Measurements from ENCODE around the gene DNER. TPM values are rescaled to one million over a fixed set of nuclear protein-coding genes. Genes with fewer than 3 reads are reported as not detected.

Gene DNER
- polyA plus RNA-seq, 3 donors: 0.12 to 0.20 (median 0.16) TPM

- no peak for TF ChIP-seq CTCF (IDR thresholded peaks at IDR 0.05)
- peaks cover 5 to 11% of the 10 kb centered on the region in 2 donors for H3K36me3 Mint-ChIP-seq
- intact Hi-C loops (cut with micrococcal nuclease): no loop called here
- 90% methylated on average over 3 of the region's 3 CpGs for WGBS (ENCODE audit: insufficient coverage)
- Histone ChIP-seq H3K4me2 (replicated peaks; ENCODE audit: extremely low read depth, low read length, poor library complexity, severe bottlenecking) (no peak overlapping the region), H3K9ac (ENCODE audit: insufficient read depth, low read length, poor library complexity, severe bottlenecking) (no peak overlapping the region), H3K4me1 (ENCODE audit: control insufficient read depth in 1 of 2, insufficient read depth in 2 of 2, low read length in 2 of 2) (peaks cover 10 to 14% of the 10 kb centered on the region in 2 donors), H3K27me3 (ENCODE audit: control insufficient read depth in 2 of 2, insufficient read depth in 2 of 2, low read length in 2 of 2) (no peaks in the 10 kb centered on the region), H3K27ac (ENCODE audit: low read depth in 1 of 2, low read length in 2 of 2) (no peak overlapping the region), H4K20me1 (ENCODE audit: insufficient read depth, low read length) (no peaks in the 10 kb centered on the region), H2AFZ (ENCODE audit: insufficient read depth, low read depth, low read length, poor library complexity, severe bottlenecking) (no peak overlapping the region), H3K4me3 (replicated peaks in 1 of 3; ENCODE audit: low read depth in 2 of 3, low read length in 3 of 3) (no peak overlapping the region), H3K36me3 (replicated peaks in 1 of 2; ENCODE audit: control insufficient read depth in 1 of 2, insufficient read depth in 2 of 2, low read length in 2 of 2) (no peaks in the 10 kb centered on the region), H3K79me2 (ENCODE audit: insufficient read depth, low read length) (no peaks in the 10 kb centered on the region), H3K9me3 (replicated peaks in 1 of 2; ENCODE audit: control insufficient read depth in 1 of 2, insufficient read depth in 1 of 2, low read length in 2 of 2) (no peaks in the 10 kb centered on the region)
- H3K27me3 Mint-ChIP-seq (ENCODE audit: low read depth in 3 of 3): peaks cover 8 to 10% (median 9%) of the 10 kb centered on the region in 3 donors
- peak in 2 of 3 donors; percentile 31 to 70 for DNase-seq
- peaks cover 4 to 26% (median 12%) of the 10 kb centered on the region in 7 donors for H3K9me3 Mint-ChIP-seq
- peaks cover 19% of the 10 kb centered on the region for H3K4me1 Mint-ChIP-seq
- H3K27ac Mint-ChIP-seq: peak overlapping the region in 1 of 7 donors; percentile 13
- H3K4me3 Mint-ChIP-seq: peak overlapping the region in 1 of 2 donors; percentile 24
Measured at GRCh38 chr2:229348128-229348527, 366.2 kb downstream of the DNER start.

DNA sequence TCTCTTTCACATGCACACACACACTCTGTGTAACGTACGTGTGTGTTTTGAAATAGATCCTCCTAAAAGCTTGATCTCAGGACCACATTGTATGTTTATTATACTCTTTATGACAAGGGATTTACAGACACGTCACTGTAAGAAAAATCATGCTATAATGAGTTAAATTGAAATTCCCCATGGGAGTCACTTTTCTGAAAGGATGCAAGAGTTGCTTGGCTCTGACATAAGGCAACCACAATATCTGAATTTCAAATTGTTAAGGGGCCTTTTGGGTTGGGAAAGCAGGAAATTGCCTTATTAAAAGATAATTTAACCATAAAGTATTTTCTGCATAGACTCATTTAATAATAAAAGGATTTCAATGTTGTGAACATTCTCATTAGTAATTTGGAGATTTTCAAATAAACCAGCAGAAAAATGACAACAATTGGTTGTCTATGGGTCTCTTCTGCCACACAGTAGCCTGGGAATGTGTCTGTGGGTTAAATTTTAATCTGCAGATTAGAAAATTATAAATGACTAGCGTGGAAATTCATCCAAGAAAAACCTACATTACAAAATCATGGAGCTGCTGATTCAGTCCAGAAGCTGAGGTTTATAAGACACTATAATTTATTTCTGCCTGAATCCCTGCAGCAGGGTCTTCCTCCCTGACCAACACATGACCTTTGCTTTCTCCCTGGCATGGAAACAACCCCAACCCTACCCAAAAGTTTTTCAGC is 367.4 kb downstream of the DNER start:
- Histone ChIP-seq H4K20me1 (ENCODE audit: insufficient read depth, low read length) (no peaks in the 10 kb centered on the region), H2AFZ (ENCODE audit: insufficient read depth, low read depth, low read length, poor library complexity, severe bottlenecking) (no peak overlapping the region), H3K27ac (ENCODE audit: low read depth in 1 of 2, low read length in 2 of 2) (no peak overlapping the region), H3K79me2 (ENCODE audit: insufficient read depth, low read length) (no peaks in the 10 kb centered on the region), H3K27me3 (ENCODE audit: control insufficient read depth in 2 of 2, insufficient read depth in 2 of 2, low read length in 2 of 2) (no peaks in the 10 kb centered on the region), H3K9me3 (replicated peaks in 1 of 2; ENCODE audit: control insufficient read depth in 1 of 2, insufficient read depth in 1 of 2, low read length in 2 of 2) (no peaks in the 10 kb centered on the region), H3K36me3 (replicated peaks in 1 of 2; ENCODE audit: control insufficient read depth in 1 of 2, insufficient read depth in 2 of 2, low read length in 2 of 2) (no peaks in the 10 kb centered on the region), H3K9ac (ENCODE audit: insufficient read depth, low read length, poor library complexity, severe bottlenecking) (no peak overlapping the region), H3K4me1 (ENCODE audit: control insufficient read depth in 1 of 2, insufficient read depth in 2 of 2, low read length in 2 of 2) (peaks cover 22 to 25% of the 10 kb centered on the region in 2 donors), H3K4me3 (replicated peaks in 1 of 3; ENCODE audit: low read depth in 2 of 3, low read length in 3 of 3) (no peak overlapping the region), H3K4me2 (replicated peaks; ENCODE audit: extremely low read depth, low read length, poor library complexity, severe bottlenecking) (no peak overlapping the region)
- no peak for TF ChIP-seq CTCF (IDR thresholded peaks at IDR 0.05)
- no peak overlapping the region for H3K4me3 Mint-ChIP-seq
- H3K27ac Mint-ChIP-seq: peak overlapping the region in 1 of 7 donors; percentile 25
- H3K27me3 Mint-ChIP-seq (ENCODE audit: low read depth in 3 of 3): peaks cover 8 to 10% (median 9%) of the 10 kb centered on the region in 3 donors
- no CpG with 5 or more reads among the region's 4 CpGs for WGBS (ENCODE audit: insufficient coverage)
- no peak for DNase-seq
- intact Hi-C loops (cut with micrococcal nuclease): no loop called here
- peaks cover 30% of the 10 kb centered on the region for H3K4me1 Mint-ChIP-seq
- peaks cover 4 to 21% (median 9%) of the 10 kb centered on the region in 7 donors for H3K9me3 Mint-ChIP-seq
- H3K36me3 Mint-ChIP-seq: peaks cover 5 to 12% of the 10 kb centered on the region in 2 donors
